Head of caudate nucleus (tissue), 42 donors: ENCODE results near the gene LRIG2.
"Not testable (repeated sequence)": the region's sequence is repeated elsewhere in the genome, so short reads cannot be mapped to it uniquely, and the experiment has no call there.

Experiments used
- DNase-seq, 42 donors: peaks; one replicate each; pipeline versions ENCODE4 v3.0.0 to v3.0.0-alpha.2; 2020 to 2021; ENCODE audit warnings: mixed read lengths in 7 of 42
- intact Hi-C: fragments of 100-400 bp; cut with DNase I; formaldehyde crosslinking; loops from one replicate; pipeline ENCODE4 v1.15.0; 2022

Gene LRIG2

GRCh38 chr1:113072757-113073478, at the start of gene LRIG2:
TSS of gene LRIG2 (plus strand) at chr1:113073198. CDS start at chr1:113073407, 209 bp downstream.
- DNase-seq, result peak; percentile 95 to 99 (median 98)
- intact Hi-C loops, result no loop called here

GRCh38 chr1:113023316-113023715, 49.7 kb upstream of the LRIG2 start:
- DNase-seq, intact Hi-C loops: not testable (repeated sequence)

- intact Hi-C loops, result no loop called here
- DNase-seq, result no peak
Observed at GRCh38 chr1:113027007-113027406, 46.0 kb upstream of the LRIG2 start.

GRCh38 chr1:113027449-113027848, 45.5 kb upstream of the LRIG2 start:
- intact Hi-C loops, result no loop called here

GRCh38 chr1:113029822-113030221, 43.2 kb upstream of the LRIG2 start:
- intact Hi-C loops, result no loop called here
- DNase-seq, result no peak

More at GRCh38 chr1:113027449-113027848, 45.5 kb upstream of the LRIG2 start:
- DNase-seq, result no peak

- intact Hi-C loops, result no loop called here
- no peak for DNase-seq
Observed at GRCh38 chr1:113031171-113031933, 41.6 kb upstream of the LRIG2 start.

GRCh38 chr1:113035086-113035485, 37.9 kb upstream of the LRIG2 start:
- intact Hi-C loops, result no loop called here
- no peak for DNase-seq

GRCh38 chr1:113036639-113037321, 36.2 kb upstream of the LRIG2 start:
- no peak for DNase-seq
- intact Hi-C loops, result no loop called here

GRCh38 chr1:113040041-113040440, 33.0 kb upstream of the LRIG2 start:
- intact Hi-C loops, result loop anchor here (5.0 to 10.0 kb wide), 3 partner anchors 158 to 325 kb away; partner anchors contain the start of gene PPM1J
- DNase-seq, result no peak

- DNase-seq, result no peak
- intact Hi-C loops, result loop anchor here (5.0 to 10.0 kb wide), 3 partner anchors 159 to 326 kb away; partner anchors contain the start of gene PPM1J
Observed at GRCh38 chr1:113040718-113041412, 32.1 kb upstream of the LRIG2 start.

GRCh38 chr1:113041569-113042284, 31.3 kb upstream of the LRIG2 start:
- intact Hi-C loops, result loop anchor here (2.0 to 10.0 kb wide), 4 partner anchors 85 to 327 kb away; partner anchors contain the start of genes PPM1J and SLC16A1

GRCh38 chr1:113042285-113043143, 30.5 kb upstream of the LRIG2 start:
- peak; percentile 36 to 94 (median 83) for DNase-seq
- intact Hi-C loops, result loop anchor here (2.0 to 10.0 kb wide), 4 partner anchors 86 to 328 kb away; partner anchors contain the start of genes PPM1J and SLC16A1

More at GRCh38 chr1:113041569-113042284, 31.3 kb upstream of the LRIG2 start:
- peak in 27 of 42 donors; percentile 4 to 77 (median 34) for DNase-seq

- intact Hi-C loops, result loop anchor here (2.0 to 10.0 kb wide), 4 partner anchors 86 to 328 kb away; partner anchors contain the start of genes PPM1J and SLC16A1
Observed at GRCh38 chr1:113043144-113043488, 29.9 kb upstream of the LRIG2 start.

GRCh38 chr1:113046569-113046968, 26.4 kb upstream of the LRIG2 start:
- intact Hi-C loops, result loop anchor here (10.0 kb wide), 2 partner anchors 242 to 332 kb away; partner anchors contain the start of gene PPM1J
- DNase-seq, result no peak

More at GRCh38 chr1:113043144-113043488, 29.9 kb upstream of the LRIG2 start:
- DNase-seq, result not testable (repeated sequence)

- DNase-seq, result no peak
- intact Hi-C loops, result loop anchor here (10.0 kb wide), 2 partner anchors 243 to 333 kb away; partner anchors contain the start of gene PPM1J
Observed at GRCh38 chr1:113048064-113048463, 24.9 kb upstream of the LRIG2 start.

- no peak for DNase-seq
- intact Hi-C loops, result no loop called here
Observed at GRCh38 chr1:113053344-113054126, 19.5 kb upstream of the LRIG2 start.
